Esophagus squamous epithelium (tissue), 5 donors: ENCODE measurements around the gene TRIP4. TPM values are rescaled to one million over a fixed set of nuclear protein-coding genes. Genes with fewer than 3 reads are reported as not detected.
"Not testable (repeated sequence)": the region's sequence is repeated elsewhere in the genome, so short reads cannot be mapped to it uniquely, and the experiment has no call there.

Experiments
- DNase-seq: peaks from one replicate; lab custom pipeline; 2025; lab: John Stamatoyannopoulos, UW
- H3K27ac ChIP-seq, 4 donors: fragments of 200-600 bp; sonication (generic); one replicate each; pipeline ENCODE4 v1.5.1; 2016 to 2019; ENCODE audit warnings: mild to moderate bottlenecking in 1 of 4
- H3K27me3 ChIP-seq, 4 donors: fragments of 200-600 bp; sonication (generic); 1 replicate in 3 of 4; 2 replicates in 1 of 4; pipeline versions ENCODE4 v1.5.1 to v1.6.0; 2017 to 2021; ENCODE audit warnings: antibody characterized with exemption in 1 of 4
- H3K36me3 ChIP-seq, 3 donors: fragments of 200-600 bp; sonication (generic); one replicate each; pipeline ENCODE4 v1.5.1; 2016 to 2019
- H3K4me1 ChIP-seq, 3 donors: fragments of 200-600 bp; sonication (generic); one replicate each; pipeline ENCODE4 v1.5.1; 2017 to 2019
- H3K4me3 ChIP-seq, 4 donors: fragments of 200-600 bp; sonication (generic); 1 replicate in 3 of 4; 2 replicates in 1 of 4; pipeline ENCODE4 v1.5.1; 2016 to 2019; ENCODE audit warnings: mild to moderate bottlenecking in 2 of 4, moderate library complexity in 1 of 4
- H3K9me3 ChIP-seq, 3 donors: fragments of 200-600 bp; sonication (generic); one replicate each; pipeline ENCODE4 v1.5.1; 2016 to 2019
- CTCF ChIP-seq, 6 experiments: fragments of 450-650 bp in 4 of 6; fragments of 200-600 bp in 2 of 6; sonication (generic) in 2 of 6; IDR thresholded peaks; one replicate each; pipeline ENCODE4 v1.5.1; 2016 to 2019; ENCODE audit warnings: antibody characterized with exemption in 6 of 6, mild to moderate bottlenecking in 4 of 6, moderate library complexity in 4 of 6
- POLR2A ChIP-seq, 4 donors: fragments of 450-650 bp; IDR thresholded peaks; one replicate each; pipeline ENCODE4 v1.6.1; 2017; ENCODE audit warnings: antibody characterized with exemption in 4 of 4, mild to moderate bottlenecking in 4 of 4, moderate library complexity in 3 of 4
- WGBS, 2 donors: methylation state at CpG; one replicate each; pipeline ENCODE4 v1.1.5; 2018; 5-methylcytosine and 5-hydroxymethylcytosine counted together
- intact Hi-C: fragments of 100-400 bp; cut with DNase I; formaldehyde crosslinking; loops from one replicate; pipeline ENCODE4 v1.15.0; 2022
- total RNA-seq, 4 donors: library from RNA; depleted of rRNA; stranded (reverse); fragments of >200 nt; gene quantifications; one replicate each; pipeline ENCODE4 v1.1.0, GENCODE V29; 2016
- donor health status: DM: yes; HTN: yes; CAD: no.

Gene TRIP4
- total RNA-seq, 4 donors from 2014 or later = 9.1 to 15.5 (median 12.8) TPM

- intact Hi-C loops = no loop called here
- no peaks in the 10 kb centered on the region for H3K27me3 ChIP-seq
- H3K27ac ChIP-seq = no peak overlapping the region
- TF ChIP-seq CTCF (IDR thresholded peaks at IDR 0.05) = no peak
- no peak for TF ChIP-seq POLR2A (IDR thresholded peaks at IDR 0.05)
- DNase-seq = no peak
- WGBS, 2 donors = 63 to 72% methylated on average over 4 of the region's 4 CpGs
- no peaks in the 10 kb centered on the region for H3K9me3 ChIP-seq
- H3K36me3 ChIP-seq = peaks cover 0 to under 1% (median 0%) of the 10 kb centered on the region in 3 donors
- H3K4me3 ChIP-seq = no peak overlapping the region
- peaks cover 0 to 13% (median 0%) of the 10 kb centered on the region in 3 donors for H3K4me1 ChIP-seq
Observed at GRCh38 chr15:64480891-64481290, 93.3 kb downstream of the TRIP4 start.

- no peak overlapping the region for H3K4me3 ChIP-seq
- DNase-seq = no peak
- H3K9me3 ChIP-seq = no peaks in the 10 kb centered on the region
- no peaks in the 10 kb centered on the region for H3K36me3 ChIP-seq
- intact Hi-C loops = no loop called here
- no peak for TF ChIP-seq POLR2A (IDR thresholded peaks at IDR 0.05)
- no peak for TF ChIP-seq CTCF (IDR thresholded peaks at IDR 0.05)
- no peak overlapping the region for H3K27ac ChIP-seq
- peaks cover 0 to 2% (median 0%) of the 10 kb centered on the region in 3 donors for H3K4me1 ChIP-seq
- no peaks in the 10 kb centered on the region for H3K27me3 ChIP-seq
Observed at GRCh38 chr15:64483749-64484148, 96.1 kb downstream of the TRIP4 start.

- Histone ChIP-seq H3K4me3 (no peak overlapping the region), H3K27me3 (no peaks in the 10 kb centered on the region), H3K4me1 (no peaks in the 10 kb centered on the region), H3K27ac (no peak overlapping the region), H3K36me3 (peaks cover 0 to 6% (median 0%) of the 10 kb centered on the region in 3 donors), H3K9me3 (no peaks in the 10 kb centered on the region)
- DNase-seq = no peak
- intact Hi-C loops = no loop called here
- TF ChIP-seq CTCF (IDR thresholded peaks at IDR 0.05) (no peak), POLR2A (IDR thresholded peaks at IDR 0.05) (no peak)
Observed at GRCh38 chr15:64485796-64486195, 98.2 kb downstream of the TRIP4 start.

GRCh38 chr15:64490598-64491259, 103.1 kb downstream of the TRIP4 start:
- no peak for DNase-seq
- H3K27ac ChIP-seq = no peak overlapping the region
- no peak for TF ChIP-seq POLR2A (IDR thresholded peaks at IDR 0.05)
- TF ChIP-seq CTCF (IDR thresholded peaks at IDR 0.05) = no peak
- peaks cover 0 to 8% (median 0%) of the 10 kb centered on the region in 3 donors for H3K4me1 ChIP-seq
- no peaks in the 10 kb centered on the region for H3K9me3 ChIP-seq
- H3K36me3 ChIP-seq = peaks cover 0 to 6% (median 0%) of the 10 kb centered on the region in 3 donors
- H3K27me3 ChIP-seq = no peaks in the 10 kb centered on the region
- intact Hi-C loops = no loop called here
- no peak overlapping the region for H3K4me3 ChIP-seq

- Histone ChIP-seq H3K27ac (no peak overlapping the region), H3K27me3 (no peaks in the 10 kb centered on the region), H3K36me3 (peaks cover 0 to 6% (median 0%) of the 10 kb centered on the region in 3 donors), H3K4me3 (no peak overlapping the region), H3K4me1 (peaks cover 0 to 8% (median 0%) of the 10 kb centered on the region in 3 donors), H3K9me3 (no peaks in the 10 kb centered on the region)
- intact Hi-C loops = no loop called here
- DNase-seq = no peak
- WGBS, 2 donors = 71 to 92% methylated on average over 2 of the region's 2 CpGs
- no peak for TF ChIP-seq CTCF (IDR thresholded peaks at IDR 0.05)
- TF ChIP-seq POLR2A (IDR thresholded peaks at IDR 0.05) = no peak
Observed at GRCh38 chr15:64493641-64494040, 106.0 kb downstream of the TRIP4 start.

- H3K4me3 ChIP-seq, intact Hi-C loops, H3K27me3 ChIP-seq, H3K9me3 ChIP-seq, H3K27ac ChIP-seq, DNase-seq: not testable (repeated sequence)
- H3K4me1 ChIP-seq = peaks cover 0 to 14% (median 3%) of the 10 kb centered on the region in 3 donors
- peaks cover 0 to 21% (median 7%) of the 10 kb centered on the region in 3 donors for H3K36me3 ChIP-seq
- 79 to 96% methylated on average over 2 of the region's 2 CpGs for WGBS, 2 donors
Observed at GRCh38 chr15:64495968-64496367, 108.3 kb downstream of the TRIP4 start.
